Hematopoietic multipotent progenitor cell treated with erythropoietin and hydrocortisone succinate and interleukin-3 and kit ligand, for 6 days (in vitro differentiated cells): ENCODE data around the gene GLYATL1.
"Not testable (repeated sequence)": the region's sequence is repeated elsewhere in the genome, so short reads cannot be mapped to it uniquely, and the experiment has no call there.

Experiments
- DNase-seq: peaks from one replicate; pipeline ENCODE4 v3.0.0-alpha.2; 2015

The GLYATL1 gene

GRCh38 chr11:58999291-58999680, 60.0 kb downstream of the GLYATL1 start:
- DNase-seq, result no peak

- DNase-seq, result no peak
Measured at GRCh38 chr11:59000003-59000402, 60.7 kb downstream of the GLYATL1 start.

GRCh38 chr11:59002006-59002405, 62.7 kb downstream of the GLYATL1 start:
- DNase-seq, result not testable (repeated sequence)
